K562 (cell line): ENCODE data around the gene UBXN6. TPM values are rescaled to one million over a fixed set of nuclear protein-coding genes. Genes with fewer than 3 reads are reported as not detected.

Experiments used
- ATAC-seq: fragments of 200-7000 bp; cut with Tn5 transposase; 3 replicates; pipeline ENCODE4 v1.9.1; 2020; ENCODE audit warnings: moderate library complexity
- BruUV-seq: library from RNA; stranded (reverse); fragments of 400-500 nt; replicated peaks from 2 replicates; lab custom pipeline; 2021; lab: Mats Ljungman, UMichigan
- CTCF ChIA-PET: fragments of 300-600 bp; formaldehyde crosslinking; extraction: SDS; loops from one replicate; lab custom pipeline; 2021; ENCODE audit warnings: low intra/inter-chr PET ratio; lab: Yijun Ruan, JAX
- POLR2A ChIA-PET: fragments of 300-600, 350-650 bp; sonication (Branson Sonifier 250); formaldehyde crosslinking; extraction: SDS; loops from one replicate; lab custom pipeline; 2021; ENCODE audit warnings: antibody characterized with exemption, inconsistent platforms; lab: Yijun Ruan, JAX
- DNase-seq, 4 experiments: peaks; one replicate each; pipeline versions ENCODE4 v3.0.0 to v3.0.0-alpha.2; 2011 to 2018; ENCODE audit warnings: low spot score in 3 of 4, mixed read lengths in 3 of 4; ENCODE audit errors: extremely low read depth in 1 of 4
- FAIRE-seq: peaks from 2 replicates; lab custom pipeline; 2011; peaks lifted over from hg19 to GRCh38; lab: Jason Lieb, UNC
- H2AFZ ChIP-seq: 2 replicates; pipeline ENCODE4 v1.6.0; 2011; ENCODE audit warnings: low read depth, low read length, control low read depth, inconsistent platforms
- H3K27ac ChIP-seq: fragments of 200-600 bp; 3 replicates; pipeline ENCODE4 v1.8.0; 2011; ENCODE audit warnings: low read depth, mild to moderate bottlenecking, control low read depth, inconsistent platforms, low read length, moderate library complexity, mixed read lengths; ENCODE audit errors: extremely low read depth
- H3K27me3 ChIP-seq, 2 experiments: fragments of 300-600 bp in 1 of 2; 2 replicates in 1 of 2; 3 replicates in 1 of 2; pipeline versions ENCODE4 v1.6.0 to v1.8.0; 2011; ENCODE audit warnings: inconsistent platforms in 2 of 2, low read length in 2 of 2, mild to moderate bottlenecking in 1 of 2, mixed read lengths in 1 of 2, moderate library complexity in 1 of 2; ENCODE audit not compliant: control insufficient read depth in 2 of 2, insufficient read depth in 2 of 2
- H3K36me3 ChIP-seq: fragments of 300-600 bp; 3 replicates; pipeline ENCODE4 v1.8.0; 2011; ENCODE audit warnings: mild to moderate bottlenecking, low read length, inconsistent platforms; ENCODE audit not compliant: control insufficient read depth, insufficient read depth
- H3K4me1 ChIP-seq, 2 experiments: fragments of 200-600 bp in 1 of 2; replicated peaks in 1 of 2; 2 replicates in 1 of 2; 3 replicates in 1 of 2; pipeline versions ENCODE4 v1.5.1 to v1.8.0; 2011; ENCODE audit warnings: inconsistent platforms in 2 of 2, low read length in 2 of 2, mild to moderate bottlenecking in 1 of 2, mixed read lengths in 1 of 2, moderate library complexity in 1 of 2; ENCODE audit not compliant: control insufficient read depth in 2 of 2, insufficient read depth in 2 of 2
- H3K4me2 ChIP-seq: 2 replicates; pipeline ENCODE4 v1.6.1; 2011; ENCODE audit warnings: low read length, control low read depth, inconsistent platforms, mixed read lengths; ENCODE audit not compliant: insufficient read depth
- H3K4me3 ChIP-seq: fragments of 200-600 bp; sonication (generic), shearing (Covaris generic); 2 replicates; pipeline ENCODE4 v1.5.1; 2016; ENCODE audit warnings: control low read depth, inconsistent platforms
- H3K79me2 ChIP-seq: fragments of 200-600 bp; 3 replicates; pipeline ENCODE4 v1.8.0; 2011; ENCODE audit warnings: low read length, inconsistent platforms; ENCODE audit not compliant: control insufficient read depth, insufficient read depth
- H3K9ac ChIP-seq, 2 experiments: 2 replicates each; pipeline versions ENCODE4 v1.6.0 to v1.6.1; 2011; ENCODE audit warnings: low read depth in 2 of 2, low read length in 2 of 2, control low read depth in 1 of 2, inconsistent platforms in 1 of 2, mild to moderate bottlenecking in 1 of 2, mixed read lengths in 1 of 2; ENCODE audit not compliant: insufficient read depth in 1 of 2
- H3K9me1 ChIP-seq: one replicate; pipeline ENCODE4 v1.6.0; 2011; ENCODE audit warnings: inconsistent platforms, mild to moderate bottlenecking, low read length, moderate library complexity; ENCODE audit not compliant: control insufficient read depth, insufficient read depth
- H3K9me3 ChIP-seq: replicated peaks from 2 replicates; pipeline ENCODE4 v1.5.1; 2011; ENCODE audit warnings: low read depth, low read length, inconsistent platforms; ENCODE audit not compliant: control insufficient read depth, insufficient read depth
- H4K20me1 ChIP-seq: replicated peaks from 2 replicates; pipeline ENCODE4 v1.6.1; 2011; ENCODE audit warnings: low read length, inconsistent platforms, mixed read lengths; ENCODE audit not compliant: control insufficient read depth, insufficient read depth
- ATF1 ChIP-seq, 2 experiments: fragments of 450-650 bp in 1 of 2; IDR thresholded peaks; 2 replicates each; pipeline ENCODE4 v1.6.1; 2016; ENCODE audit warnings: missing compliant biosample characterization in 1 of 2, missing genetic modification characterization in 1 of 2
- EP400 ChIP-seq: fragments of 450-650 bp; IDR thresholded peaks from 2 replicates; pipeline ENCODE4 v1.6.1; 2017; ENCODE audit warnings: antibody characterized with exemption, mild to moderate bottlenecking, moderate library complexity
- HDAC8 ChIP-seq: fragments of 450-650 bp; IDR thresholded peaks from 2 replicates; pipeline ENCODE4 v1.6.1; 2016; ENCODE audit warnings: mild to moderate bottlenecking, missing genetic modification characterization, moderate library complexity, missing compliant biosample characterization
- KAT8 ChIP-seq: fragments of 450-650 bp; IDR thresholded peaks from 2 replicates; pipeline ENCODE4 v1.6.1; 2016; ENCODE audit warnings: low read depth, mild to moderate bottlenecking
- KDM2B ChIP-seq: fragments of 250-450 bp; sonication (Bioruptor Pico); IDR thresholded peaks from 2 replicates; pipeline ENCODE4 v1.8.0; 2021; ENCODE audit warnings: mild to moderate bottlenecking, moderate library complexity
- NFE2 ChIP-seq: IDR thresholded peaks from 2 replicates; pipeline ENCODE4 v1.6.1; 2014; ENCODE audit warnings: antibody characterized with exemption, low read depth
- PHTF2 ChIP-seq: fragments of 250-450 bp; sonication (Bioruptor Pico); IDR thresholded peaks from 2 replicates; pipeline ENCODE4 v1.5.0; 2021; ENCODE audit warnings: mild to moderate bottlenecking
- RREB1 ChIP-seq: fragments of 250-450 bp; sonication (Bioruptor Pico); IDR thresholded peaks from 2 replicates; pipeline ENCODE4 v1.4.0; 2020
- SLC30A9 ChIP-seq: fragments of 250-450 bp; sonication (Bioruptor Pico); IDR thresholded peaks from 2 replicates; pipeline ENCODE4 v1.8.0; 2022; ENCODE audit warnings: mild to moderate bottlenecking, moderate library complexity
- VEZF1 ChIP-seq: fragments of 200-800 bp; sonication (Bioruptor generic); IDR thresholded peaks from 2 replicates; pipeline ENCODE4 v1.6.1; 2017; ENCODE audit warnings: missing genetic modification characterization, missing compliant biosample characterization
- ZNF140 ChIP-seq: fragments of 250-450 bp; sonication (Bioruptor Pico); IDR thresholded peaks from 2 replicates; pipeline ENCODE4 v1.8.0; 2021; ENCODE audit warnings: moderate library complexity, mild to moderate bottlenecking, inconsistent platforms
- ZNF239 ChIP-seq: fragments of 250-450 bp; sonication (Bioruptor Pico); IDR thresholded peaks from 2 replicates; pipeline ENCODE4 v1.4.0; 2020; ENCODE audit warnings: mild to moderate bottlenecking
- ZNF57 ChIP-seq: fragments of 450-650 bp; formaldehyde crosslinking; IDR thresholded peaks from 2 replicates; pipeline ENCODE4 v1.4.0; 2020; ENCODE audit warnings: mild to moderate bottlenecking, moderate library complexity
- WGBS: fragments of 100-300 bp; shearing (Covaris generic); methylation state at CpG from one replicate; pipeline ENCODE4 v1.1.6; 2016; ENCODE audit warnings: low coverage, mixed read lengths; ENCODE audit not compliant: insufficient coverage; ENCODE audit errors: missing lambda C conversion rate; 5-methylcytosine and 5-hydroxymethylcytosine counted together
- in situ Hi-C: fragments of 300-500 bp; cut with MboI; formaldehyde crosslinking; loops from 4 replicates; pipeline ENCODE4 v1.15.0; 2018; ENCODE audit warnings: inconsistent platforms, mixed read lengths
- intact Hi-C: fragments of 100-400 bp; cut with micrococcal nuclease; formaldehyde crosslinking; loops from 2 replicates; pipeline ENCODE4 v1.14.2; 2022
- polyA plus RNA-seq, 8 experiments: library from polyadenylated mRNA; depleted of rRNA in 4 of 8; stranded (reverse) in 5 of 8; unstranded in 3 of 8; fragments of >200 nt; fragmentation: Nextera tagmentation in 2 of 8; fragmentation: Illumina TruSeq in 1 of 8; extraction: Ambion mirVana in 2 of 8; extraction: Trizol in 1 of 8; gene quantifications; 2 replicates each; pipeline versions ENCODE4 v1.2.1 to v1.2.3, GENCODE V29; 2011 to 2014; ENCODE audit warnings: inconsistent platforms in 1 of 8, missing spikeins in 1 of 8
- total RNA-seq, 7 experiments: library from RNA; depleted of rRNA in 6 of 7; stranded (reverse); fragments of >200 nt in 6 of 7; fragmentation: Illumina TruSeq in 2 of 7; extraction: Trizol in 2 of 7; gene quantifications; 2 replicates each; pipeline versions ENCODE4 v1.2.1 to v1.2.3, GENCODE V29; 2011 to 2021; ENCODE audit warnings: low replicate concordance in 1 of 7
- TF ChIP-seq, protein P1 (sequence below): sonication (generic); formaldehyde crosslinking; IDR thresholded peaks from 2 replicates; pipeline ENCODE4 v1.9.0; 2022; ENCODE audit warnings: mild to moderate bottlenecking, missing genetic modification reagents

UBXN6 gene
- total and polyA plus RNA-seq, 9 of the 15 experiments (the other 6 are each of a cell fraction or from before 2014, with no cell fraction given): 0.48 to 90.2 (median 29.5) TPM

DNA sequence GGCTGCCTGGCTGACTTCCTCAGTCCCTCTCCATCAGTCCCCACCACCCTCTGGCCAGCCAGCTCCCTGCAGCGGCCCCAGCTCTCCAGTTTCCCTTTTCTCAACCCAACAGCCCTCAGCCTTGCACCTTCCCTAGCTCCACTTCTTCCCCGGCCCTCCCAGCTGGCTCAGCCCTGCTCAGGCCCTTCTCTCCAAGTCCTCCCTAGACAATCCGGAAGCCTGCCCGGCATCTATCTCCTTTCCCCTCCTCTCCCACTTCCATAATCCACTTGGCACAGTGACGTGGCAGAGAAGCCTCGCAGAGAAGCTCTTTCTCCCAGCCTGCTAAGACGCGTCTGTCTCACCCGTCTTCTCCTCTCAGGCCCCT, 1.1 kb downstream of the UBXN6 start:
- WGBS: 0% methylated on average over 6 of the region's 9 CpGs
- Histone ChIP-seq H3K79me2 (peaks cover 34% of the 10 kb centered on the region), H3K9ac (peak overlapping the region; percentile 76 to 85), H2AFZ (no peak overlapping the region; the same call in 1 of the 2 replicates), H3K36me3 (peaks cover 32% of the 10 kb centered on the region; the same call in 2 of the 3 replicates), H3K9me1 (peaks cover 2% of the 10 kb centered on the region), H4K20me1 (peaks cover 5% of the 10 kb centered on the region; the same call in 1 of the 2 replicates), H3K27me3 (no peaks in the 10 kb centered on the region), H3K4me1 (peaks cover 21 to 57% of the 10 kb centered on the region in 2 experiments), H3K27ac (peak overlapping the region; percentile 76), H3K4me3 (peak overlapping the region; percentile 67), H3K9me3 (no peaks in the 10 kb centered on the region), H3K4me2 (peak overlapping the region; percentile 96)
- CTCF ChIA-PET: no interaction called here
- FAIRE-seq (peak; percentile 74), ATAC-seq (peak; percentile 53), DNase-seq (peak in 3 of 4 experiments; percentile 42 to 54 (median 50))
- intact Hi-C loops (no loop called here), in situ Hi-C loops (no loop called here)
- no TSS peak for BruUV-seq
- POLR2A ChIA-PET: interaction anchor here (0.6 to 6.3 kb wide), 8 partner anchors 9 to 1534 kb away, joined by 3 to 60 read pairs (median 5); partner anchors contain the start of genes CHAF1A and HDGFL2
- TF ChIP-seq, protein P1, sequence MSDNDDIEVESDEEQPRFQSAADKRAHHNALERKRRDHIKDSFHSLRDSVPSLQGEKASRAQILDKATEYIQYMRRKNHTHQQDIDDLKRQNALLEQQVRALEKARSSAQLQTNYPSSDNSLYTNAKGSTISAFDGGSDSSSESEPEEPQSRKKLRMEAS (CRISPR knock-in tag): peak; percentile 32; the same call in 1 of the 2 replicates
- no peak for TF ChIP-seq HDAC8 (tag)
- TF ChIP-seq KDM2B: no peak
- TF ChIP-seq ATF1 (CRISPR knock-in tag; IDR thresholded peaks at IDR 0.05): no peak
- peak; percentile 56; the same call in 1 of the 2 replicates for TF ChIP-seq ATF1 (tag; IDR thresholded peaks at IDR 0.05)
- TF ChIP-seq EP400: peak; percentile 47; the same call in 1 of the 2 replicates
- no peak for TF ChIP-seq ZNF239
- no peak for TF ChIP-seq VEZF1 (CRISPR knock-in tag)
- no peak for TF ChIP-seq ZNF57 (CRISPR knock-in tag)
- TF ChIP-seq PHTF2 (CRISPR knock-in tag): no peak
- TF ChIP-seq KAT8: no peak
- no peak for TF ChIP-seq ZNF140 (CRISPR knock-in tag)
- TF ChIP-seq RREB1: no peak
- TF ChIP-seq NFE2: 0 out of 2 replicates have a peak, but pooled peaks have one; percentile 21
- no peak for TF ChIP-seq SLC30A9 (CRISPR knock-in tag)
